H1 (cell line): ENCODE data around the gene ZNF576. TPM values are rescaled to one million over a fixed set of nuclear protein-coding genes. Genes with fewer than 3 reads are reported as not detected.

ENCODE experiments used
- BACH1 ChIP-seq: IDR thresholded peaks from 2 replicates; pipeline ENCODE4 v1.6.1; 2012; ENCODE audit warnings: low read length, improper control_type of control experiment
- CHD7 ChIP-seq: fragments of 300-600 bp; sonication (generic); IDR thresholded peaks from 2 replicates; pipeline ENCODE4 v1.7.1; 2012; ENCODE audit warnings: low read length, moderate library complexity, mild to moderate bottlenecking, inconsistent platforms; ENCODE audit not compliant: insufficient replicate concordance
- CTBP2 ChIP-seq: IDR thresholded peaks from 2 replicates; pipeline ENCODE4 v1.7.0; 2011; ENCODE audit warnings: borderline replicate concordance, mild to moderate bottlenecking, moderate library complexity, mixed read lengths, low read length; ENCODE audit not compliant: insufficient read depth, insufficient read length
- EGR1 ChIP-seq: IDR thresholded peaks from 2 replicates; pipeline ENCODE4 v1.6.1; 2011; ENCODE audit warnings: low read depth, low read length, borderline replicate concordance
- FOSL1 ChIP-seq: IDR thresholded peaks from 2 replicates; pipeline ENCODE4 v1.6.1; 2011; ENCODE audit warnings: mild to moderate bottlenecking, low read depth, low read length, moderate library complexity; ENCODE audit not compliant: insufficient read depth
- GTF2F1 ChIP-seq: IDR thresholded peaks from 2 replicates; pipeline ENCODE4 v1.6.1; 2012; ENCODE audit warnings: low read depth, low read length, improper control_type of control experiment, borderline replicate concordance
- KDM5A ChIP-seq: fragments of 200-600 bp; IDR thresholded peaks from 2 replicates; pipeline ENCODE4 v1.7.1; 2012; ENCODE audit warnings: mild to moderate bottlenecking, low read length, inconsistent platforms, mixed read lengths
- MAFK ChIP-seq: IDR thresholded peaks from 2 replicates; pipeline ENCODE4 v1.6.1; 2012; ENCODE audit warnings: low read depth, mild to moderate bottlenecking, improper control_type of control experiment, low read length
- SIX5 ChIP-seq: IDR thresholded peaks from 2 replicates; pipeline ENCODE4 v1.6.1; 2011; ENCODE audit warnings: mild to moderate bottlenecking, low read depth, low read length
- YY1 ChIP-seq: IDR thresholded peaks from 2 replicates; pipeline ENCODE4 v1.6.1; 2011; ENCODE audit warnings: low read depth, mild to moderate bottlenecking, low read length
- ZNF274 ChIP-seq: IDR thresholded peaks from 2 replicates; pipeline ENCODE4 v1.7.0; 2012; ENCODE audit warnings: low read length, borderline replicate concordance; ENCODE audit errors: extremely low read depth
- polyA plus RNA-seq, 7 experiments: library from polyadenylated mRNA; depleted of rRNA in 3 of 7; stranded (reverse) in 5 of 7; unstranded in 2 of 7; fragments of >200 nt in 5 of 7; fragments of 200-250 nt in 2 of 7; gene quantifications; 1 replicate in 5 of 7; 2 replicates in 1 of 7; 4 replicates in 1 of 7; pipeline versions ENCODE4 v1.2.1 to v1.2.3, GENCODE V29; 2011 to 2013; ENCODE audit warnings: missing spikeins in 2 of 7, mixed read lengths in 2 of 7
- total RNA-seq: library from RNA; stranded (reverse); fragmentation: NEBNext Ultra II Directional; extraction: Animal tissue kit (Norgen Biotek cat#: 25700); gene quantifications from 2 replicates; pipeline ENCODE4 v1.2.1, GENCODE V29; 2021

The ZNF576 gene
- total and polyA plus RNA-seq, 2 of the 8 experiments (the other 6 are each of a cell fraction or from before 2014, with no cell fraction given) = 13.6 to 32.4 TPM

- no peak for TF ChIP-seq CHD7
- no peak for TF ChIP-seq EGR1
- no peak for TF ChIP-seq MAFK
- no peak for TF ChIP-seq YY1
- TF ChIP-seq SIX5 = no peak
- no peak for TF ChIP-seq FOSL1
- no peak for TF ChIP-seq CTBP2
- no peak for TF ChIP-seq GTF2F1
- no peak for TF ChIP-seq KDM5A
- TF ChIP-seq BACH1 = no peak
- TF ChIP-seq ZNF274 = no peak
Observed at GRCh38 chr19:43584484-43584883, 11.9 kb upstream of the ZNF576 start (continued).
